MCF 10A (cell line): ENCODE data around the gene CBX3. TPM values are rescaled to one million over a fixed set of nuclear protein-coding genes. Genes with fewer than 3 reads are reported as not detected.

Experiments used
- BruUV-seq: library from RNA; stranded (reverse); fragments of 400-500 nt; replicated peaks from 2 replicates; lab custom pipeline; 2021; lab: Mats Ljungman, UMichigan
- CTCF ChIA-PET: fragments of 300-600 bp; sonication (Branson Sonifier 250); formaldehyde crosslinking; extraction: SDS; loops from one replicate; lab custom pipeline; 2021; ENCODE audit warnings: antibody characterized with exemption, inconsistent platforms; lab: Yijun Ruan, JAX
- POLR2A ChIA-PET: fragments of 300-600, 350-650 bp; sonication (Branson Sonifier 250); formaldehyde crosslinking; extraction: SDS; loops from one replicate; lab custom pipeline; 2020; ENCODE audit warnings: antibody characterized with exemption, inconsistent platforms; lab: Yijun Ruan, JAX
- DNase-seq: peaks from one replicate; pipeline ENCODE4 v3.0.0-alpha.2; 2018; ENCODE audit not compliant: unreplicated experiment
- H3K27ac Mint-ChIP-seq: one replicate; pipeline ENCODE4 v1.8.0; 2022; ENCODE audit warnings: mild to moderate bottlenecking, low read depth, mixed read lengths; ENCODE audit not compliant: unreplicated experiment
- H3K27me3 Mint-ChIP-seq: one replicate; pipeline ENCODE4 v1.8.0; 2022; ENCODE audit warnings: mixed read lengths; ENCODE audit not compliant: insufficient read depth, unreplicated experiment
- H3K36me3 Mint-ChIP-seq: one replicate; pipeline ENCODE4 v1.8.0; 2022; ENCODE audit warnings: mild to moderate bottlenecking, moderate library complexity, mixed read lengths; ENCODE audit not compliant: insufficient read depth, unreplicated experiment
- H3K4me1 Mint-ChIP-seq: one replicate; pipeline ENCODE4 v1.8.0; 2022; ENCODE audit warnings: mixed read lengths; ENCODE audit not compliant: insufficient read depth, unreplicated experiment
- H3K4me3 Mint-ChIP-seq: one replicate; pipeline ENCODE4 v1.8.0; 2022; ENCODE audit warnings: mild to moderate bottlenecking, moderate library complexity, mixed read lengths; ENCODE audit not compliant: unreplicated experiment
- H3K9me3 Mint-ChIP-seq: one replicate; pipeline ENCODE4 v1.8.0; 2022; ENCODE audit warnings: mixed read lengths; ENCODE audit not compliant: unreplicated experiment
- CTCF ChIP-seq: fragments of 200-600 bp; IDR thresholded peaks from one replicate; pipeline ENCODE4 v1.8.0; 2022; ENCODE audit warnings: antibody characterized with exemption, mild to moderate bottlenecking; ENCODE audit not compliant: unreplicated experiment
- intact Hi-C: fragments of 100-400 bp; cut with micrococcal nuclease; formaldehyde crosslinking; loops from 2 replicates; pipeline ENCODE4 v1.14.1; 2022
- total RNA-seq: library from RNA; stranded (reverse); gene quantifications from 2 replicates; pipeline ENCODE4 v1.2.3, GENCODE V29; 2022

CBX3 gene
- total RNA-seq, 1 experiment from 2014 or later: 171 TPM

- Mint-ChIP-seq H3K9me3 (no peaks in the 10 kb centered on the region), H3K4me3 (peak overlapping the region; percentile 98), H3K4me1 (peaks cover 32% of the 10 kb centered on the region), H3K27ac (peak overlapping the region; percentile 79), H3K36me3 (peaks cover 80% of the 10 kb centered on the region), H3K27me3 (no peaks in the 10 kb centered on the region)
- CTCF ChIA-PET: interaction anchor here (0.7 kb wide), 1 partner anchor 145 kb away, joined by 3 read pairs; no protein-coding TSS in a partner anchor
- intact Hi-C loops: loop anchor here (5.0 kb wide), 2 partner anchors 144 to 939 kb away; partner anchors contain the start of gene HOXA5
- no peak for TF ChIP-seq CTCF
- BruUV-seq: no TSS peak
- no peak for DNase-seq
- POLR2A ChIA-PET: interaction anchor here (0.6 to 12.9 kb wide), 17 partner anchors 10 to 948 kb away, joined by 3 to 268 read pairs (median 4); partner anchors contain the start of gene HOXA5
These were observed 1.5 kb downstream of the CBX3 start for GRCh38 chr7:26203016-26203415.

DNA sequence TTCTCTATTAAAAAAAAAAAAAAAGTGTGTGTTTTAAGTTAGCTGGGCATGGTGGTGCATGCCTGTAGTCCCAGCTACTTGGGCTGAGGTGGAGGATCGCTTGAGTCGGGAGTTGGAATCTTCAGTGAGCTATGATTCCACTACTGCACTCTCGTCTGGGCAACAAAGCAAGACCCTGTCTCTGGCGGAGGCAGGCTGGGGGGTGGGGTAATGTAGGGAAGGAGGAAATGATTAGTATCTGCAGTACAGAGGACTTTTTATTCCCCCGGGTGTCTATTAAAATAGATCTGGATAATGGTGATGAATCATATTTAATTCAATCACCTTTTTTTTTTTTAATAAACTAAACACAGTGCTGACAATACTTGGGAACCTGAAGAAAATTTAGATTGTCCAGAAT, 6.5 kb downstream of the CBX3 start:
- H3K9me3 Mint-ChIP-seq: no peaks in the 10 kb centered on the region
- peaks cover 92% of the 10 kb centered on the region for H3K36me3 Mint-ChIP-seq
- no peak for TF ChIP-seq CTCF
- BruUV-seq: no TSS peak
- no peaks in the 10 kb centered on the region for H3K27me3 Mint-ChIP-seq
- no peak overlapping the region for H3K27ac Mint-ChIP-seq
- intact Hi-C loops: no loop called here
- ChIA-PET POLR2A (interaction anchor here (1.0 kb wide), 2 partner anchors 8 to 9 kb away, joined by 3 read pairs; no protein-coding TSS in a partner anchor), CTCF (interaction anchor here (0.6 to 1.1 kb wide), 2 partner anchors 9 to 279 kb away, joined by 3 read pairs; no protein-coding TSS in a partner anchor)
- peaks cover 32% of the 10 kb centered on the region for H3K4me1 Mint-ChIP-seq
- no peak for DNase-seq
- no peak overlapping the region for H3K4me3 Mint-ChIP-seq

DNA sequence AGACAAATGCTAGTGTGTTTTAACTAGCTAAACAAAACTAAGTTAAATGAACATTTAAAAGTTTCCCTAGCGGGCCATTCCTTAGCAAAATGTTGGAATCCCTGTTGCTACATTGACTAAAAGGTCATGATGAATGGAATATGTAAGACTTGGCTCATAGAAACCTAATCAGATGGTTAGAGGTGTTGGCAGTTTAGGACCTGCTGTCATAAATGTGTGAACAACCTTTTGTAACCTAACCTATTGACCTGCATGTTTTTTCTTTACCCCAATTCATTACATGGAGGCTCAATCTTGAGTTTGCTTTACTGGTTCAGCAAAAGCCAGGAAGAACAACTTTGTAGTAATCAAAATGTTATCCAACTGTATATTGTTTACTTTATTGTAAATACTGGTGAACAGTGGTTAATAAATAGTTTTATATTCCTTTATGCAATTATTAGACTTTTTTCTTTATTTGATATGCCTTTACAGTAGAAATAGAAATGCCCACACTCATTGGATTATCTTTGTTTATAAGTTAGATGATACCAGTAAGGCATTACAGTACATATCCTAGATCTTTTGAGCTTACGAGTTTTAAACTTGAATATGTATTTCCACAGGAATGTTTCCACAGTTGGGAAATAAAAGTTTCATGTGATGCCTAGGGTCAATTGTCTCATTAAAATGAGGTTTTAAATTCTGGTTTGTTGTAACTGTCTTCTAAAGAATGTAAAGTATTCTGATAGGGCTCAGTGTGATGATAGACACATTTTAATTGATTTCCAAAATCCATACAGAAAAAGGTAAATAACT, 11.6 kb downstream of the CBX3 start:
- H3K27me3 Mint-ChIP-seq: no peaks in the 10 kb centered on the region
- ChIA-PET CTCF (no interaction called here), POLR2A (interaction anchor here (1.0 to 2.7 kb wide), 3 partner anchors 8 to 12 kb away, joined by 5 to 13 read pairs (median 6); partner anchors contain the start of genes CBX3 and HNRNPA2B1)
- intact Hi-C loops: no loop called here
- DNase-seq: no peak
- no peak for TF ChIP-seq CTCF
- H3K27ac Mint-ChIP-seq: no peak overlapping the region
- peaks cover 50% of the 10 kb centered on the region for H3K36me3 Mint-ChIP-seq
- H3K9me3 Mint-ChIP-seq: no peaks in the 10 kb centered on the region
- BruUV-seq: TSS peak; percentile 44
- H3K4me1 Mint-ChIP-seq: peaks cover 7% of the 10 kb centered on the region
- H3K4me3 Mint-ChIP-seq: no peak overlapping the region
